Breast epithelium (tissue), 4 donors: ENCODE results near the gene CAMTA1. TPM values are rescaled to one million over a fixed set of nuclear protein-coding genes. Genes with fewer than 3 reads are reported as not detected.

ENCODE experiments used
- DNase-seq, 2 donors: peaks; one replicate each; pipeline ENCODE4 v3.0.0-alpha.2; 2019; ENCODE audit warnings: low spot score in 2 of 2
- H3K27ac ChIP-seq, 2 donors: fragments of 200-600 bp; sonication (generic) in 1 of 2; one replicate each; pipeline ENCODE4 v1.5.1; 2016 to 2019; ENCODE audit warnings: mild to moderate bottlenecking in 1 of 2
- H3K27me3 ChIP-seq, 2 donors: fragments of 200-600 bp; sonication (generic) in 1 of 2; one replicate each; pipeline versions ENCODE4 v1.5.1 to v1.6.0; 2017 to 2019; ENCODE audit warnings: control low read depth in 1 of 2, mild to moderate bottlenecking in 1 of 2
- H3K36me3 ChIP-seq: fragments of 200-600 bp; one replicate; pipeline ENCODE4 v1.5.1; 2019
- H3K4me1 ChIP-seq, 2 donors: fragments of 200-600 bp; sonication (generic); one replicate each; pipeline ENCODE4 v1.5.1; 2016 to 2019; ENCODE audit warnings: control low read depth in 1 of 2
- H3K4me3 ChIP-seq, 3 donors: fragments of 200-600 bp; sonication (generic); 1 replicate in 2 of 3; 2 replicates in 1 of 3; pipeline ENCODE4 v1.5.1; 2016 to 2019; ENCODE audit warnings: mild to moderate bottlenecking in 3 of 3, moderate library complexity in 2 of 3
- H3K9me3 ChIP-seq, 2 donors: fragments of 200-600 bp; sonication (generic) in 1 of 2; one replicate each; pipeline ENCODE4 v1.5.1; 2016 to 2019; ENCODE audit warnings: control low read depth in 1 of 2
- CTCF ChIP-seq, 3 donors: fragments of 450-650 bp; IDR thresholded peaks; one replicate each; pipeline ENCODE4 v1.5.1; 2016 to 2017; ENCODE audit warnings: antibody characterized with exemption in 3 of 3, mild to moderate bottlenecking in 3 of 3, moderate library complexity in 3 of 3
- POLR2A ChIP-seq: fragments of 450-650 bp; IDR thresholded peaks from one replicate; pipeline ENCODE4 v1.6.1; 2016; ENCODE audit warnings: antibody characterized with exemption, mild to moderate bottlenecking, moderate library complexity
- POLR2AphosphoS5 ChIP-seq, 3 donors: sonication (generic); formaldehyde crosslinking; IDR thresholded peaks; one replicate each; pipeline ENCODE4 v1.6.1; 2017; ENCODE audit warnings: antibody characterized with exemption in 3 of 3
- intact Hi-C: fragments of 100-400 bp; cut with DNase I; formaldehyde crosslinking; loops from one replicate; pipeline ENCODE4 v1.15.1; 2023; ENCODE audit warnings: low total_unique reads
- total RNA-seq, 3 donors: library from RNA; depleted of rRNA; stranded (reverse); fragments of >200 nt; gene quantifications; one replicate each; pipeline ENCODE4 v1.1.0, GENCODE V29; 2016

The CAMTA1 gene
- total RNA-seq, 3 donors from 2014 or later: 53.4 to 84.0 (median 61.9) TPM

GRCh38 chr1:6956488-6957159 lies 171.4 kb downstream of the CAMTA1 start:
- Histone ChIP-seq H3K4me3 (no peak overlapping the region), H3K9me3 (no peaks in the 10 kb centered on the region), H3K36me3 (no peaks in the 10 kb centered on the region), H3K4me1 (no peaks in the 10 kb centered on the region), H3K27ac (no peak overlapping the region), H3K27me3 (no peaks in the 10 kb centered on the region)
- DNase-seq: no peak
- intact Hi-C loops: no loop called here
- no peak for TF ChIP-seq POLR2A
- no peak for TF ChIP-seq CTCF (IDR thresholded peaks at IDR 0.05)
- no peak for TF ChIP-seq POLR2AphosphoS5 (IDR thresholded peaks at IDR 0.05)

- intact Hi-C loops: no loop called here
- H3K9me3 ChIP-seq: no peaks in the 10 kb centered on the region
- H3K4me1 ChIP-seq: no peaks in the 10 kb centered on the region
- no peaks in the 10 kb centered on the region for H3K27me3 ChIP-seq
- no peak overlapping the region for H3K27ac ChIP-seq
- TF ChIP-seq POLR2A (no peak), CTCF (IDR thresholded peaks at IDR 0.05) (no peak), POLR2AphosphoS5 (IDR thresholded peaks at IDR 0.05) (no peak)
- H3K36me3 ChIP-seq: no peaks in the 10 kb centered on the region
- no peak overlapping the region for H3K4me3 ChIP-seq
- no peak for DNase-seq
Measured at GRCh38 chr1:6957341-6957740, 172.1 kb downstream of the CAMTA1 start.

GRCh38 chr1:6958407-6959030 lies 173.3 kb downstream of the CAMTA1 start:
- DNase-seq: no peak
- no peaks in the 10 kb centered on the region for H3K9me3 ChIP-seq
- no peak overlapping the region for H3K27ac ChIP-seq
- peaks cover 0 to 9% of the 10 kb centered on the region in 2 donors for H3K27me3 ChIP-seq
- intact Hi-C loops: no loop called here
- no peak overlapping the region for H3K4me3 ChIP-seq
- TF ChIP-seq POLR2AphosphoS5 (IDR thresholded peaks at IDR 0.05): no peak
- TF ChIP-seq POLR2A: no peak
- no peak for TF ChIP-seq CTCF (IDR thresholded peaks at IDR 0.05)
- H3K36me3 ChIP-seq: no peaks in the 10 kb centered on the region
- peaks cover 0 to 4% of the 10 kb centered on the region in 2 donors for H3K4me1 ChIP-seq

- Histone ChIP-seq H3K27ac (no peak overlapping the region), H3K4me1 (peaks cover 0 to 4% of the 10 kb centered on the region in 2 donors), H3K9me3 (no peaks in the 10 kb centered on the region), H3K27me3 (peaks cover 0 to 15% of the 10 kb centered on the region in 2 donors), H3K4me3 (no peak overlapping the region), H3K36me3 (no peaks in the 10 kb centered on the region)
- DNase-seq: no peak
- TF ChIP-seq POLR2AphosphoS5 (IDR thresholded peaks at IDR 0.05): no peak
- TF ChIP-seq CTCF (IDR thresholded peaks at IDR 0.05): no peak
- no peak for TF ChIP-seq POLR2A
- intact Hi-C loops: no loop called here
Measured at GRCh38 chr1:6959491-6959890, 174.2 kb downstream of the CAMTA1 start.

GRCh38 chr1:6960291-6960811 lies 175.1 kb downstream of the CAMTA1 start:
- intact Hi-C loops: no loop called here
- Histone ChIP-seq H3K9me3 (no peaks in the 10 kb centered on the region), H3K4me3 (no peak overlapping the region), H3K36me3 (no peaks in the 10 kb centered on the region), H3K27ac (no peak overlapping the region), H3K27me3 (peaks cover 0 to 15% of the 10 kb centered on the region in 2 donors), H3K4me1 (peaks cover 0 to 4% of the 10 kb centered on the region in 2 donors)
- TF ChIP-seq CTCF (IDR thresholded peaks at IDR 0.05) (no peak), POLR2A (no peak), POLR2AphosphoS5 (IDR thresholded peaks at IDR 0.05) (no peak)
- no peak for DNase-seq
